Adrenal gland (tissue), 12 donors: ENCODE data around the gene NUP98. TPM values are rescaled to one million over a fixed set of nuclear protein-coding genes. Genes with fewer than 3 reads are reported as not detected.
A peak's percentile ranks its signal among the peaks of the same experiment; 100 is the strongest.

Source experiments
- DNase-seq, 7 donors: peaks; one replicate each; pipeline ENCODE4 v3.0.0-alpha.2; 2019 to 2020
- H3K27ac ChIP-seq, 5 donors: fragments of 200-600 bp; sonication (generic) in 4 of 5; 1 replicate in 3 of 5; 2 replicates in 2 of 5; pipeline versions ENCODE4 v1.5.1 to v1.8.0; 2016 to 2020; ENCODE audit warnings: mild to moderate bottlenecking in 1 of 5
- H3K27me3 ChIP-seq: fragments of 200-600 bp; 2 replicates; pipeline ENCODE4 v1.8.0; 2021
- H3K36me3 ChIP-seq, 2 donors: fragments of 200-600 bp; replicated peaks in 1 of 2; 1 replicate in 1 of 2; 2 replicates in 1 of 2; pipeline versions ENCODE4 v1.5.1 to v1.8.0; 2018 to 2022
- H3K4me1 ChIP-seq, 2 donors: fragments of 200-600 bp; replicated peaks in 1 of 2; 1 replicate in 1 of 2; 2 replicates in 1 of 2; pipeline versions ENCODE4 v1.5.1 to v1.8.0; 2018 to 2021
- H3K4me3 ChIP-seq, 4 donors: fragments of 200-600 bp; sonication (generic) in 3 of 4; one replicate each; pipeline ENCODE4 v1.5.1; 2016 to 2018
- H3K9me3 ChIP-seq, 3 donors: fragments of 200-600 bp; sonication (generic) in 1 of 3; replicated peaks in 1 of 3; 1 replicate in 2 of 3; 2 replicates in 1 of 3; pipeline versions ENCODE4 v1.5.1 to v1.8.0; 2016 to 2021
- CTCF ChIP-seq, 6 experiments: fragments of 450-650 bp in 4 of 6; fragments of 200-600 bp in 2 of 6; sonication (generic) in 1 of 6; IDR thresholded peaks; 1 replicate in 5 of 6; 2 replicates in 1 of 6; pipeline versions ENCODE4 v1.5.1 to v1.8.0; 2016 to 2021; ENCODE audit warnings: antibody characterized with exemption in 6 of 6, mild to moderate bottlenecking in 2 of 6, moderate library complexity in 1 of 6
- POLR2A ChIP-seq, 2 donors: fragments of 450-650 bp; IDR thresholded peaks; one replicate each; pipeline ENCODE4 v1.6.1; 2017; ENCODE audit warnings: antibody characterized with exemption in 2 of 2, mild to moderate bottlenecking in 2 of 2, moderate library complexity in 1 of 2
- WGBS, 4 donors: extraction: QIAGEN DNeasy Blood & Tissue Kit in 2 of 4; methylation state at CpG; one replicate each; pipeline versions ENCODE4 v1.1.5 to v1.1.7; 2013 to 2017; 5-methylcytosine and 5-hydroxymethylcytosine counted together
- intact Hi-C, 2 donors: fragments of 100-400 bp; cut with DNase I; formaldehyde crosslinking; loops; one replicate each; pipeline versions ENCODE4 v1.14.1 to v1.15.0; 2022 to 2023
- polyA plus RNA-seq, 3 donors: library from polyadenylated mRNA; stranded (reverse); fragments of 200-250 nt in 2 of 3; fragments of 350-450 nt in 1 of 3; fragmentation: Illumina TruSeq in 1 of 3; extraction: RNeasy Lipid Tissue Mini Kit (QIAGEN cat#74804) in 1 of 3; gene quantifications; one replicate each; pipeline ENCODE4 v1.2.3, GENCODE V29; 2013 to 2014
- total RNA-seq, 9 donors: library from RNA; depleted of rRNA in 4 of 9; stranded (reverse); fragments of >200 nt in 4 of 9; fragments of 120-200 nt in 1 of 9; fragmentation: NEBNext Ultra II Directional in 1 of 9; extraction: Animal tissue kit (Norgen Biotek cat#: 25700) in 1 of 9; gene quantifications; one replicate each; pipeline versions ENCODE4 v1.1.0 to v1.2.4, GENCODE V29; 2013 to 2023
- donor health status: healthy with polysubstance abuse.
- donor health status: Bipolar disorder and iron deficiency.
- donor health status: DM: yes; HTN: yes; CAD: no.
- donor health status: DM: no; HTN: no; CAD: no.
- donor health status: DM: no; HTN: no; CAD: no.
- donor health status: DM: yes; HTN: yes; CAD: no.

Gene NUP98
- total and polyA plus RNA-seq, 12 donors = 14.6 to 226 (median 56.9) TPM

- peak overlapping the region in 2 of 5 donors; percentile 14 to 31 for H3K27ac ChIP-seq
- peaks cover 7 to 11% of the 10 kb centered on the region in 2 donors for H3K4me1 ChIP-seq
- no peaks in the 10 kb centered on the region for H3K9me3 ChIP-seq
- H3K4me3 ChIP-seq = no peak overlapping the region
- 34 to 53% (median 44%) methylated on average over 2 of the region's 2 CpGs for WGBS, 4 donors
- H3K27me3 ChIP-seq = no peaks in the 10 kb centered on the region
- no peak for TF ChIP-seq CTCF (IDR thresholded peaks at IDR 0.05)
- intact Hi-C loops = no loop called here
- DNase-seq = no peak
- H3K36me3 ChIP-seq = peaks cover 0 to 86% of the 10 kb centered on the region in 2 donors
Observed at GRCh38 chr11:3684819-3685172, 112.6 kb downstream of the NUP98 start.

GRCh38 chr11:3684129-3684818 lies 113.1 kb downstream of the NUP98 start:
- H3K36me3 ChIP-seq = peaks cover 0 to 86% of the 10 kb centered on the region in 2 donors

GRCh38 chr11:3683039-3683438 lies 114.3 kb downstream of the NUP98 start:
- whole genome bisulfite sequencing, 4 donors = 94 to 97% (median 97%) methylated on average over 8 to 9 of the region's 9 CpGs
- no peaks in the 10 kb centered on the region for H3K9me3 ChIP-seq
- peaks cover 7 to 11% of the 10 kb centered on the region in 2 donors for H3K4me1 ChIP-seq
- H3K36me3 ChIP-seq = peaks cover 0 to 86% of the 10 kb centered on the region in 2 donors
- H3K27ac ChIP-seq = no peak overlapping the region
- peak in 1 of 7 donors; percentile 42 for DNase-seq
- TF ChIP-seq POLR2A (IDR thresholded peaks at IDR 0.05) (no peak), CTCF (IDR thresholded peaks at IDR 0.05) (no peak)
- H3K4me3 ChIP-seq = no peak overlapping the region
- intact Hi-C loops = no loop called here
- no peaks in the 10 kb centered on the region for H3K27me3 ChIP-seq

More at GRCh38 chr11:3684129-3684818, 113.1 kb downstream of the NUP98 start:
- TF ChIP-seq POLR2A (IDR thresholded peaks at IDR 0.05) (no peak), CTCF (IDR thresholded peaks at IDR 0.05) (no peak)
- peak in 1 of 7 donors; percentile 41 for DNase-seq
- H3K27me3 ChIP-seq = no peaks in the 10 kb centered on the region
- H3K27ac ChIP-seq = peak overlapping the region in 2 of 5 donors; percentile 14 to 31
- 85 to 91% (median 89%) methylated on average over 12 of the region's 12 CpGs for WGBS, 4 donors
- intact Hi-C loops = no loop called here
- H3K4me3 ChIP-seq = no peak overlapping the region
- H3K4me1 ChIP-seq = peaks cover 7 to 11% of the 10 kb centered on the region in 2 donors
- no peaks in the 10 kb centered on the region for H3K9me3 ChIP-seq

- Histone ChIP-seq H3K27ac (no peak overlapping the region), H3K9me3 (no peaks in the 10 kb centered on the region), H3K27me3 (no peaks in the 10 kb centered on the region), H3K36me3 (peaks cover 0 to 89% of the 10 kb centered on the region in 2 donors), H3K4me1 (peaks cover 0 to 2% of the 10 kb centered on the region in 2 donors), H3K4me3 (no peak overlapping the region)
- 93 to 98% (median 96%) methylated on average over 3 of the region's 3 CpGs for WGBS, 4 donors
- no peak for TF ChIP-seq CTCF (IDR thresholded peaks at IDR 0.05)
- no peak for TF ChIP-seq POLR2A (IDR thresholded peaks at IDR 0.05)
- DNase-seq = no peak
- intact Hi-C loops = no loop called here
Observed at GRCh38 chr11:3679077-3679476, 118.3 kb downstream of the NUP98 start.
